GM23338 (cell line): ENCODE measurements around the gene CHAT. TPM values are rescaled to one million over a fixed set of nuclear protein-coding genes. Genes with fewer than 3 reads are reported as not detected.

Experiments used
- ATAC-seq: fragments of 200-7000 bp; cut with Tn5 transposase; 3 replicates; pipeline ENCODE4 v1.9.1; 2020
- DNase-seq: peaks from one replicate; pipeline ENCODE4 v3.0.0-alpha.2; 2015; ENCODE audit warnings: low spot score
- H2AFZ ChIP-seq: fragments of 200-600 bp; sonication (generic); 2 replicates; pipeline ENCODE4 v1.8.0; 2016; ENCODE audit warnings: antibody characterized with exemption, mild to moderate bottlenecking, moderate library complexity
- H3F3A ChIP-seq: fragments of 200-600 bp; sonication (generic); replicated peaks from 2 replicates; pipeline ENCODE4 v1.8.0; 2017; ENCODE audit warnings: antibody characterized with exemption, mixed run types, low read depth
- H3K27ac ChIP-seq: fragments of 200-600 bp; sonication (generic); 2 replicates; pipeline ENCODE4 v1.6.1; 2016; ENCODE audit warnings: low read depth
- H3K27me3 ChIP-seq: fragments of 200-600 bp; sonication (generic); 2 replicates; pipeline ENCODE4 v1.8.0; 2016; ENCODE audit warnings: mild to moderate bottlenecking, mixed run types, moderate library complexity; ENCODE audit not compliant: insufficient read depth
- H3K36me3 ChIP-seq: fragments of 200-600 bp; sonication (generic); 2 replicates; pipeline ENCODE4 v1.8.0; 2016; ENCODE audit warnings: mild to moderate bottlenecking; ENCODE audit not compliant: insufficient read depth
- H3K4me1 ChIP-seq: fragments of 200-600 bp; sonication (generic); 2 replicates; pipeline ENCODE4 v1.8.0; 2016; ENCODE audit warnings: mild to moderate bottlenecking, moderate library complexity; ENCODE audit not compliant: insufficient read depth
- H3K4me2 ChIP-seq: fragments of 200-600 bp; sonication (generic); 2 replicates; pipeline ENCODE4 v1.7.1; 2017; ENCODE audit warnings: mixed run types
- H3K4me3 ChIP-seq: fragments of 200-600 bp; sonication (generic); 2 replicates; pipeline ENCODE4 v1.6.1; 2016; ENCODE audit warnings: mixed run types
- H3K79me2 ChIP-seq: fragments of 200-600 bp; sonication (generic); replicated peaks from 2 replicates; pipeline ENCODE4 v1.8.0; 2017; ENCODE audit warnings: mild to moderate bottlenecking; ENCODE audit not compliant: insufficient read depth
- H3K9me2 ChIP-seq: fragments of 200-600 bp; sonication (generic); 2 replicates; pipeline ENCODE4 v1.8.0; 2017; ENCODE audit not compliant: insufficient read depth
- H4K20me1 ChIP-seq: fragments of 200-600 bp; sonication (generic); replicated peaks from 2 replicates; pipeline ENCODE4 v1.8.0; 2017; ENCODE audit warnings: mild to moderate bottlenecking; ENCODE audit not compliant: insufficient read depth
- H3K27ac Mint-ChIP-seq: 2 replicates; pipeline ENCODE4 v1.8.0; 2020; ENCODE audit warnings: inconsistent platforms, mild to moderate bottlenecking, moderate library complexity, mixed read lengths
- H3K27me3 Mint-ChIP-seq: 3 replicates; pipeline ENCODE4 v1.8.0; 2022; ENCODE audit warnings: low read depth, mild to moderate bottlenecking, moderate library complexity, mixed read lengths, inconsistent platforms; ENCODE audit not compliant: insufficient read depth, poor library complexity
- H3K36me3 Mint-ChIP-seq: 3 replicates; pipeline ENCODE4 v1.8.0; 2021; ENCODE audit warnings: low read depth, mild to moderate bottlenecking, inconsistent platforms, moderate library complexity, mixed read lengths
- H3K4me1 Mint-ChIP-seq: 3 replicates; pipeline ENCODE4 v1.8.0; 2020; ENCODE audit warnings: mild to moderate bottlenecking, inconsistent platforms, mixed read lengths
- H3K4me3 Mint-ChIP-seq: 3 replicates; pipeline ENCODE4 v1.8.0; 2021; ENCODE audit warnings: moderate library complexity, mild to moderate bottlenecking, inconsistent platforms, mixed read lengths
- H3K9me3 Mint-ChIP-seq: 3 replicates; pipeline ENCODE4 v1.8.0; 2020; ENCODE audit warnings: moderate library complexity, mild to moderate bottlenecking, inconsistent platforms, mixed read lengths
- CREB1 ChIP-seq: fragments of 250-450 bp; sonication (Bioruptor Pico); IDR thresholded peaks from 2 replicates; pipeline ENCODE4 v1.5.0; 2020; ENCODE audit warnings: low read depth, mild to moderate bottlenecking, moderate library complexity
- EZH2 ChIP-seq: fragments of 200-600 bp; sonication (generic); IDR thresholded peaks from one replicate; pipeline ENCODE4 v1.8.0; 2017; ENCODE audit warnings: antibody characterized with exemption, mild to moderate bottlenecking, low read depth; ENCODE audit not compliant: unreplicated experiment
- JUNB ChIP-seq: IDR thresholded peaks from one replicate; pipeline ENCODE4 v1.6.1; 2016; ENCODE audit warnings: antibody characterized with exemption; ENCODE audit not compliant: unreplicated experiment
- NANOG ChIP-seq: IDR thresholded peaks from 2 replicates; pipeline ENCODE4 v1.6.1; 2016; ENCODE audit warnings: antibody characterized with exemption, borderline replicate concordance
- polyA plus RNA-seq: library from polyadenylated mRNA; unstranded; fragments of >200 nt; fragmentation: Nextera tagmentation; extraction: Ambion mirVana; gene quantifications from 2 replicates; pipeline ENCODE4 v1.2.1, GENCODE V29; 2016
- total RNA-seq: library from RNA; depleted of rRNA; stranded (reverse); fragments of >200 nt; shearing (Covaris generic); gene quantifications from 2 replicates; pipeline ENCODE4 v1.2.3, GENCODE V29; 2014
- TF ChIP-seq, protein P1 (sequence below): fragments of 250-450 bp; sonication (Bioruptor Pico); IDR thresholded peaks from 2 replicates; pipeline ENCODE4 v1.5.0; 2020; ENCODE audit warnings: mild to moderate bottlenecking, moderate library complexity
- TF ChIP-seq, protein P2 (sequence below): IDR thresholded peaks from one replicate; pipeline ENCODE4 v1.6.1; 2018; ENCODE audit warnings: antibody characterized with exemption; ENCODE audit not compliant: unreplicated experiment
- TF ChIP-seq, protein P3 (sequence below), 2 experiments: fragments of 200-600 bp in 1 of 2; sonication (generic) in 1 of 2; conservative IDR thresholded peaks; 2 replicates each; pipeline versions ENCODE4 v1.5.1 to v1.6.1; 2016 to 2017; ENCODE audit warnings: antibody characterized with exemption in 2 of 2, low read depth in 2 of 2, mild to moderate bottlenecking in 2 of 2, moderate library complexity in 1 of 2

CHAT gene
- total and polyA plus RNA-seq, 2 experiments from 2014 or later = not detected

DNA sequence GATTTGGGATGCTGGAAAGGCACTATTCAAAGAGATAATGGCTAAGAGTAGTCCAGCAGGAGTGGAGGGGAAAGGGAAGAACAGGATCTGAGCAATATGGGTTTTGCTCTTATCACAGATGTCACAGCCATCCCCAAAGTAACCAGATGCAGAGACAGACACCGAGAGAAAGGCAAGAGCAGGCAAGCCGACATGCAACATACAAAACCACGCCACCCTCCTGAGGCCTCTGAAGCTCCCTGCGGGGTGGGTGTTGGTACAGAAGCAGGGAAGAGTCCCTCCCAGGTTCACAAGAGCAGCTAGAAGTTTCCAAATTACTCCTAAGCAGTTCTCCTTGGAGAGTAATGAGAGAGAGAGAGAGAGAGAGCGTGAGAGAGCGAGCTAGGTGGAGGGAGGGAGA lies 54.8 kb downstream of the CHAT start:
- H3K4me2 ChIP-seq = no peak overlapping the region
- H3K27me3 ChIP-seq = peaks cover 14% of the 10 kb centered on the region
- H3K9me2 ChIP-seq = no peaks in the 10 kb centered on the region
- Mint-ChIP-seq H3K4me1 (peaks cover 2% of the 10 kb centered on the region; the same call in 1 of the 3 replicates), H3K27ac (no peak overlapping the region), H3K4me3 (no peak overlapping the region), H3K36me3 (no peaks in the 10 kb centered on the region), H3K9me3 (no peaks in the 10 kb centered on the region), H3K27me3 (peaks cover 7% of the 10 kb centered on the region)
- DNase-seq (no peak), ATAC-seq (no peak)
- TF ChIP-seq, protein P1, sequence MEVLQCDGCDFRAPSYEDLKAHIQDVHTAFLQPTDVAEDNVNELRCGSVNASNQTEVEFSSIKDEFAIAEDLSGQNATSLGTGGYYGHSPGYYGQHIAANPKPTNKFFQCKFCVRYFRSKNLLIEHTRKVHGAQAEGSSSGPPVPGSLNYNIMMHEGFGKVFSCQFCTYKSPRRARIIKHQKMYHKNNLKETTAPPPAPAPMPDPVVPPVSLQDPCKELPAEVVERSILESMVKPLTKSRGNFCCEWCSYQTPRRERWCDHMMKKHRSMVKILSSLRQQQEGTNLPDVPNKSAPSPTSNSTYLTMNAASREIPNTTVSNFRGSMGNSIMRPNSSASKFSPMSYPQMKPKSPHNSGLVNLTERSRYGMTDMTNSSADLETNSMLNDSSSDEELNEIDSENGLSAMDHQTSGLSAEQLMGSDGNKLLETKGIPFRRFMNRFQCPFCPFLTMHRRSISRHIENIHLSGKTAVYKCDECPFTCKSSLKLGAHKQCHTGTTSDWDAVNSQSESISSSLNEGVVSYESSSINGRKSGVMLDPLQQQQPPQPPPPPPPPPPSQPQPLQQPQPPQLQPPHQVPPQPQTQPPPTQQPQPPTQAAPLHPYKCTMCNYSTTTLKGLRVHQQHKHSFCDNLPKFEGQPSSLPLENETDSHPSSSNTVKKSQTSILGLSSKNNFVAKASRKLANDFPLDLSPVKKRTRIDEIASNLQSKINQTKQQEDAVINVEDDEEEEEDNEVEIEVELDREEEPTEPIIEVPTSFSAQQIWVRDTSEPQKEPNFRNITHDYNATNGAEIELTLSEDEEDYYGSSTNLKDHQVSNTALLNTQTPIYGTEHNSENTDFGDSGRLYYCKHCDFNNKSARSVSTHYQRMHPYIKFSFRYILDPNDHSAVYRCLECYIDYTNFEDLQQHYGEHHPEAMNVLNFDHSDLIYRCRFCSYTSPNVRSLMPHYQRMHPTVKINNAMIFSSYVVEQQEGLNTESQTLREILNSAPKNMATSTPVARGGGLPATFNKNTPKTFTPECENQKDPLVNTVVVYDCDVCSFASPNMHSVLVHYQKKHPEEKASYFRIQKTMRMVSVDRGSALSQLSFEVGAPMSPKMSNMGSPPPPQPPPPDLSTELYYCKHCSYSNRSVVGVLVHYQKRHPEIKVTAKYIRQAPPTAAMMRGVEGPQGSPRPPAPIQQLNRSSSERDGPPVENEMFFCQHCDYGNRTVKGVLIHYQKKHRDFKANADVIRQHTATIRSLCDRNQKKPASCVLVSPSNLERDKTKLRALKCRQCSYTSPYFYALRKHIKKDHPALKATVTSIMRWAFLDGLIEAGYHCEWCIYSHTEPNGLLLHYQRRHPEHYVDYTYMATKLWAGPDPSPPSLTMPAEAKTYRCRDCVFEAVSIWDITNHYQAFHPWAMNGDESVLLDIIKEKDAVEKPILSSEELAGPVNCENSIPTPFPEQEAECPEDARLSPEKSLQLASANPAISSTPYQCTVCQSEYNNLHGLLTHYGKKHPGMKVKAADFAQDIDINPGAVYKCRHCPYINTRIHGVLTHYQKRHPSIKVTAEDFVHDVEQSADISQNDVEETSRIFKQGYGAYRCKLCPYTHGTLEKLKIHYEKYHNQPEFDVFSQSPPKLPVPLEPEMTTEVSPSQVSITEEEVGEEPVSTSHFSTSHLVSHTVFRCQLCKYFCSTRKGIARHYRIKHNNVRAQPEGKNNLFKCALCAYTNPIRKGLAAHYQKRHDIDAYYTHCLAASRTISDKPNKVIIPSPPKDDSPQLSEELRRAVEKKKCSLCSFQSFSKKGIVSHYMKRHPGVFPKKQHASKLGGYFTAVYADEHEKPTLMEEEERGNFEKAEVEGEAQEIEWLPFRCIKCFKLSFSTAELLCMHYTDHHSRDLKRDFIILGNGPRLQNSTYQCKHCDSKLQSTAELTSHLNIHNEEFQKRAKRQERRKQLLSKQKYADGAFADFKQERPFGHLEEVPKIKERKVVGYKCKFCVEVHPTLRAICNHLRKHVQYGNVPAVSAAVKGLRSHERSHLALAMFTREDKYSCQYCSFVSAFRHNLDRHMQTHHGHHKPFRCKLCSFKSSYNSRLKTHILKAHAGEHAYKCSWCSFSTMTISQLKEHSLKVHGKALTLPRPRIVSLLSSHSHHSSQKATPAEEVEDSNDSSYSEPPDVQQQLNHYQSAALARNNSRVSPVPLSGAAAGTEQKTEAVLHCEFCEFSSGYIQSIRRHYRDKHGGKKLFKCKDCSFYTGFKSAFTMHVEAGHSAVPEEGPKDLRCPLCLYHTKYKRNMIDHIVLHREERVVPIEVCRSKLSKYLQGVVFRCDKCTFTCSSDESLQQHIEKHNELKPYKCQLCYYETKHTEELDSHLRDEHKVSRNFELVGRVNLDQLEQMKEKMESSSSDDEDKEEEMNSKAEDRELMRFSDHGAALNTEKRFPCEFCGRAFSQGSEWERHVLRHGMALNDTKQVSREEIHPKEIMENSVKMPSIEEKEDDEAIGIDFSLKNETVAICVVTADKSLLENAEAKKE (CRISPR knock-in tag) = no peak
- TF ChIP-seq, protein P2, sequence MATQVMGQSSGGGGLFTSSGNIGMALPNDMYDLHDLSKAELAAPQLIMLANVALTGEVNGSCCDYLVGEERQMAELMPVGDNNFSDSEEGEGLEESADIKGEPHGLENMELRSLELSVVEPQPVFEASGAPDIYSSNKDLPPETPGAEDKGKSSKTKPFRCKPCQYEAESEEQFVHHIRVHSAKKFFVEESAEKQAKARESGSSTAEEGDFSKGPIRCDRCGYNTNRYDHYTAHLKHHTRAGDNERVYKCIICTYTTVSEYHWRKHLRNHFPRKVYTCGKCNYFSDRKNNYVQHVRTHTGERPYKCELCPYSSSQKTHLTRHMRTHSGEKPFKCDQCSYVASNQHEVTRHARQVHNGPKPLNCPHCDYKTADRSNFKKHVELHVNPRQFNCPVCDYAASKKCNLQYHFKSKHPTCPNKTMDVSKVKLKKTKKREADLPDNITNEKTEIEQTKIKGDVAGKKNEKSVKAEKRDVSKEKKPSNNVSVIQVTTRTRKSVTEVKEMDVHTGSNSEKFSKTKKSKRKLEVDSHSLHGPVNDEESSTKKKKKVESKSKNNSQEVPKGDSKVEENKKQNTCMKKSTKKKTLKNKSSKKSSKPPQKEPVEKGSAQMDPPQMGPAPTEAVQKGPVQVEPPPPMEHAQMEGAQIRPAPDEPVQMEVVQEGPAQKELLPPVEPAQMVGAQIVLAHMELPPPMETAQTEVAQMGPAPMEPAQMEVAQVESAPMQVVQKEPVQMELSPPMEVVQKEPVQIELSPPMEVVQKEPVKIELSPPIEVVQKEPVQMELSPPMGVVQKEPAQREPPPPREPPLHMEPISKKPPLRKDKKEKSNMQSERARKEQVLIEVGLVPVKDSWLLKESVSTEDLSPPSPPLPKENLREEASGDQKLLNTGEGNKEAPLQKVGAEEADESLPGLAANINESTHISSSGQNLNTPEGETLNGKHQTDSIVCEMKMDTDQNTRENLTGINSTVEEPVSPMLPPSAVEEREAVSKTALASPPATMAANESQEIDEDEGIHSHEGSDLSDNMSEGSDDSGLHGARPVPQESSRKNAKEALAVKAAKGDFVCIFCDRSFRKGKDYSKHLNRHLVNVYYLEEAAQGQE = no peak
- TF ChIP-seq NANOG (no peak), CREB1 (CRISPR knock-in tag) (no peak), EZH2 (no peak), JUNB (no peak)
- TF ChIP-seq, protein P3, sequence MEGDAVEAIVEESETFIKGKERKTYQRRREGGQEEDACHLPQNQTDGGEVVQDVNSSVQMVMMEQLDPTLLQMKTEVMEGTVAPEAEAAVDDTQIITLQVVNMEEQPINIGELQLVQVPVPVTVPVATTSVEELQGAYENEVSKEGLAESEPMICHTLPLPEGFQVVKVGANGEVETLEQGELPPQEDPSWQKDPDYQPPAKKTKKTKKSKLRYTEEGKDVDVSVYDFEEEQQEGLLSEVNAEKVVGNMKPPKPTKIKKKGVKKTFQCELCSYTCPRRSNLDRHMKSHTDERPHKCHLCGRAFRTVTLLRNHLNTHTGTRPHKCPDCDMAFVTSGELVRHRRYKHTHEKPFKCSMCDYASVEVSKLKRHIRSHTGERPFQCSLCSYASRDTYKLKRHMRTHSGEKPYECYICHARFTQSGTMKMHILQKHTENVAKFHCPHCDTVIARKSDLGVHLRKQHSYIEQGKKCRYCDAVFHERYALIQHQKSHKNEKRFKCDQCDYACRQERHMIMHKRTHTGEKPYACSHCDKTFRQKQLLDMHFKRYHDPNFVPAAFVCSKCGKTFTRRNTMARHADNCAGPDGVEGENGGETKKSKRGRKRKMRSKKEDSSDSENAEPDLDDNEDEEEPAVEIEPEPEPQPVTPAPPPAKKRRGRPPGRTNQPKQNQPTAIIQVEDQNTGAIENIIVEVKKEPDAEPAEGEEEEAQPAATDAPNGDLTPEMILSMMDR (conservative IDR thresholded peaks at IDR 0.05; ENCODE audit: low read depth in 2 of 2) = no peak
- H3F3A ChIP-seq = no peaks in the 10 kb centered on the region
- peak overlapping the region; percentile 28; the same call in 1 of the 2 replicates for H2AFZ ChIP-seq
- H4K20me1 ChIP-seq = no peaks in the 10 kb centered on the region
- no peaks in the 10 kb centered on the region for H3K4me1 ChIP-seq
- H3K36me3 ChIP-seq = no peaks in the 10 kb centered on the region
- H3K27ac ChIP-seq = no peak overlapping the region
- no peak overlapping the region for H3K4me3 ChIP-seq
- H3K79me2 ChIP-seq = no peaks in the 10 kb centered on the region
